OCI-LY3 (cell line): ENCODE data around the gene PARD3B.

Experiments
- CTCF ChIP-seq: fragments of 200-600, 300-600 bp; sonication (generic); IDR thresholded peaks from 2 replicates; pipeline ENCODE4 v1.5.1; 2014; ENCODE audit warnings: antibody characterized with exemption, low read length, low read depth
- EZH2phosphoT487 ChIP-seq: fragments of 200-600 bp; shearing (Covaris generic); IDR thresholded peaks from 2 replicates; pipeline ENCODE4 v1.6.1; 2018; ENCODE audit warnings: antibody characterized with exemption, mixed run types, low read depth

GRCh38 chr2:205556357-205556756, 1011.1 kb downstream of the PARD3B start:
- no peak for TF ChIP-seq CTCF
- TF ChIP-seq EZH2phosphoT487: no peak
